ENCODE measurements around the gene SNAP91.

- TF ChIP-seq CTCF (conservative IDR thresholded peaks at IDR 0.05) (no peak), ZFX (IDR thresholded peaks at IDR 0.05) (no peak)
Observed at GRCh38 chr6:83735461-83735860, 26.6 kb upstream of the SNAP91 start.

Measured in C4-2B (cell line).